Measurements from ENCODE around the gene PARVB.

Gene PARVB

DNA sequence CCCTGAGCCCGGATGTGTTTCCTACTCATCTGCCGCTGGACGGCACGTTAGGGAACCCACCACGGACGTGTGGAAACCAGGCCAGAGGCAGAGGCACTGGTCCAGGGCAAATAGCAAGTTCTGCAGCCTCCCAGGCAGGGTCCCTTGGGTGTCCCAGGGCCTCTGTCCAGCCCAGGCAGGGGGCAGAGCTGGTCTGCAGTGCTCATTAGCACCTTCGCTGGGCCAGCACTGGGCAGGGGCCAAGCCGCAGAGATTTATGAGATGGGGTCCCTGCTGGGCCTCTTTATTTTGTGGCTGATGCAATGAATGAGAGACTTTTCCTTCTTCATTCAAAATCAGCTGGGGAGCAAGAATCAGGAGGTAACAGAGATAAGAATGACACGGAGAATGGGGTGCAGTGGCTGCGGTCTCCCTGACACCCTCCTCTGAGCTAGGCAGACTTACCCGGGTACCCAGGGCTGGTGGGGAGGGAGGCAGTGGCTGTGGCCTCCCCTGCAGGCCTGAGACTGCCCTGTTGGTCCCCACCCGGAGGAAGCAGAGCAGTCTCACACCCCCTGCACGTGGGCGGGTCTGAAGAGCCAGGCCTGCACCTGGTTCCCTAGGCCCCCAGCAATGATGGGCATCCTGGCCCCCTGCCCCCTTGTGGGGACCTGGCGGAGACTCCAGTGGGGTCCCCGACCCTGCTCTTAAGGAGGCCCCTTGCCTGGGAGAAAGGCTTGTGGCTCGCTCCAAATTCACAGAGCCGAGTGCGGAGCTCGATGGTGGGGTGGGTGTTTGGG lies 142.6 kb downstream of the PARVB start:
- no peak for DNase-seq

DNA sequence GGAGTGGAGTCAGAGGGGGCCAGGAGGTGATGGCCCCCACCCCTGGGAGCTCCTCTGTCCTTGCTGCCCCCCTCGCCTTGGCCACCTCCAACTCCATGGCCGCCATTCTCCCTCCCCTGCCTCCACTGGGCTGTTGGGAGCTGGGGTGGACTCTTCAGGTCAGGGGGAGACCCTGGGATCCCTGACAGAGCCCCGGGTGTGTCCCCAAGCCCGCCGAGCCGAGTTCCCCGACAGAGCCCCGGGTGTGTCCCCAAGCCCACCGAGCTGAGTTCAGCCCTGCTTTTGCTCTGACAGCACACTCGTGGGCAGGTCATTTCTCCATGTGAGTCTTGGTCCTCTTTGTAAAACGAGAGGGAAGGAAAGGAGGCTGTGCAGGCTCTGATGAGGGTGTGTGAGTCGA lies 143.4 kb downstream of the PARVB start:
- DNase-seq, result no peak

DNA sequence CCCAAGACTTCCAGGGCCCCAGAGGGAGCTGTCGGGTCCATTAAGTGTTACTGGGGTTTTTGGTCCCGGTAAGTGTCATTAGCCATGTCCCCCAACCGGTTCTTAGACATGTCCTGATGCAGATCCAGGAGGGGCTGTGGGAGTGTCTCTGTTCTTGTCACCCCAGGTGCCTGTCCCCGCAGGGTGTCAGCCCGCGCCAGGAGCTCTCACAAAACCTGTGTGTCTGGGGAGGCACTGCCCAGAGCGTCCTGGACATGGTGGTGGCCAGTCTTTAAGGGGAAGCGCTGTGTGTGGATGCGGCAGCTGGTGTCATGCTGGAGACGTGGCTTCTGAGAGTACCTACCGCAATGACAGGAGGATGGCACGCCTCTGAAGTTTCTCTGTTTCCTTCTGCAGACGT lies 144.1 kb downstream of the PARVB start:
- DNase-seq, result no peak

DNA sequence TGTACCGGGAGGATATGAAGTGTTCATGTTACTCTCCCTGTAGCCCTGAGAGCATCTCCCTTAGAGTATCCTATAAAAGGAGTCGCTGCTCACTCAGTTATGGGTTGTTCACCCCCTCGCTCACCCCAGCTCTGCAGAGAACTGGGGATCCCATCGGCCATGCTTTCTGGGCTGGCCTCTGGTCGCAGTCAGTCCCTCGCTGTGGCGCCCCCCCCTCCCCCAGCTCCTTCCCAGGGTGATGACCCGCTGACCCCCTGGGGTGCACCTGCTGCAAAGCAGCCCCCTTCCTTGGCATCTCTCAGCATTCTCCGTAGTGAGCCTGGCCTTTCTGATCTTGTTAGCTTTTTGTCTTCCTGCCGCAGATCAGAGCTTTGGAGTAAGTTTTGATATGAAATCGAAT lies 146.4 kb downstream of the PARVB start:
- no peak for DNase-seq

DNA sequence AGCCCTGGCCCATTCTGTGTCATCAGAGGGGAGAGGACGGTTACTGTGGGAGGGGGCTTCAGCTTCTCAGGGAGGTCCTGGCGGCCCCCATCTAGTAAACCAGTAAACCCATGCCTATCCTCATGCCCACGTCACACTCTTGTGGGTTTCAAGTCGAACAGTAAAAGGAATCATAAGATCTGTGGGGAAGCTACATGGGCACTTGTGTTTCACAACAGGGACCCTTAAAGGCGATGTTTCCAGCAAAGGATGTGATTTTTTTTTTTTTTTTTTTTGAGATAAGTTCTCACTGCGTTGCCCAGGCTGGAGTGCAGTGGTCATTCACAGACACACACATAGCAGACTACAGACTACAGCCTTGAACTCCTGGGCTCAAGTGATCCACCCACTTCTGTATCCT lies 147.5 kb downstream of the PARVB start:
- DNase-seq, result no peak

DNA sequence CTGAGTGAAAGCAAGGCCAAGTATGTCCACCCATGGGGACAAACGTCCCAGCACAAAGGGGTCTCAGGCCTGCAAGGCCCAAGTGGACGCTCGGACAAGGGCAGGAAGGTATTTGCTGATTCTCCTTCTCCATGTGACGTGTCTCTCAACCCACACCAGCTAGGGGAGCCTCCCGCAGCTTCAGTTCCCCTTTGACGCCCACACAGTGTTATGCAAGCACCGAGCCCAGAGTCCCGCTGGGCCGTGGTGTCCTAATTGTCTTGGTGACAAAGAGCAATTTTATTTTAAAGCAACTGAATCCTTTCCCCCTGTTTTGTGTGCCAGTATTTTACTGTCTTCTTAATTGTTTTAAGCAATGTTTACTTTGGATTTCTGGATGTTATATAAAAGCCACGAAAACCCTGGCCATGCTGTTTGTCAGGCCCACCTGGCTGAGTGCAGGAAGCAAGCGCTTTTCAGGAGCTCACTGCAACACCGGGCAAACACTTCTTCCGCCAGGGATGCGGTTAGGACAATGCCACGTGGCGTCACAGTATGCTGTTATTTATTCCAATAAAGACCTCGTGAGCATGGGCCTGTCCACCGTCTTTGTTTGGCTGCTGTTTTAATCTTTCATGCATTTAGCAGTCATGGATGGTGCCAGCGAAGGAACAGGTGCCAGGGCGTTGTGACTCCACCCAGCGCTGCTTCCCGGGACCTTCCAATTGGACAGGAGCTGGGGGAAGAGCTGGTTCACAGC lies 148.4 kb downstream of the PARVB start:
- DNase-seq, result no peak

DNA sequence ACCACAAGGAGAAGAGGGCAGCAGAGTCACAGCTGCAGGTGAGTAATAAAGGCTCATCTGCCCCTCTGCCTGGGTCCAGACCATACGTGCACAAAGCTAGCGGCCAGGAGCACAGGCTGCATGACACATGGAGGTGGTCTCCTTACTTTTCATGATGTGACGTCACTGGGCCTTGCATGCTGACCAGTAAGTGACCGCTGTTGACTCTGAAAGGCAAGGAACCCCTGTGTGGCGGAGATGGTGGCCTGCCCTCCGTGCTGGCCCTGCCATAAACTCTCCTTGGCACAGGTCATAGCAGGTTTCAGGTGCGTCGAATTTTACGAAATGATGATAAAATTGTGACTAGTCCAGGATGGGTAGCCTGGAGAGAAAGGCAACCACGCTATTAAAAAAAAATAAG lies 149.1 kb downstream of the PARVB start:
- DNase-seq, result no peak

DNA sequence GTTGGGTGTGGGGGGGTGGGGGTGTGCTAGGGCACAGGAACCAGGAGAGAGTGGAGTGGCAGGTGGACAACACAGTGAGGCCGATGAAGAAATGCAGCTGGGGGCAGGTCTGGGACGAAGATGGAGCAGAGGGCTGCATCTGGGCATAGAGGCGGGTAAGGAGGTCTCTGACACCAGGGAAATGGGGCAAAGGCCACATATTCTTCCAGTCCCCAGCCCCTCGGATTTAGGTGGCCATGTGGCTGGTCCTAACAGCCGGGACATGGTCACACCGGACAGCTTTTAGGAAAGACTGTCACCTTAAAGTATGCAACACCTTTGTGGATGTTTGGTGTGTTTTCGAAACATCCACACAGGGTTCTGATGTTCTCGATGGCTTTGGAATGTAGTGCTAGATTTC lies 151.6 kb downstream of the PARVB start:
- no peak for DNase-seq

DNA sequence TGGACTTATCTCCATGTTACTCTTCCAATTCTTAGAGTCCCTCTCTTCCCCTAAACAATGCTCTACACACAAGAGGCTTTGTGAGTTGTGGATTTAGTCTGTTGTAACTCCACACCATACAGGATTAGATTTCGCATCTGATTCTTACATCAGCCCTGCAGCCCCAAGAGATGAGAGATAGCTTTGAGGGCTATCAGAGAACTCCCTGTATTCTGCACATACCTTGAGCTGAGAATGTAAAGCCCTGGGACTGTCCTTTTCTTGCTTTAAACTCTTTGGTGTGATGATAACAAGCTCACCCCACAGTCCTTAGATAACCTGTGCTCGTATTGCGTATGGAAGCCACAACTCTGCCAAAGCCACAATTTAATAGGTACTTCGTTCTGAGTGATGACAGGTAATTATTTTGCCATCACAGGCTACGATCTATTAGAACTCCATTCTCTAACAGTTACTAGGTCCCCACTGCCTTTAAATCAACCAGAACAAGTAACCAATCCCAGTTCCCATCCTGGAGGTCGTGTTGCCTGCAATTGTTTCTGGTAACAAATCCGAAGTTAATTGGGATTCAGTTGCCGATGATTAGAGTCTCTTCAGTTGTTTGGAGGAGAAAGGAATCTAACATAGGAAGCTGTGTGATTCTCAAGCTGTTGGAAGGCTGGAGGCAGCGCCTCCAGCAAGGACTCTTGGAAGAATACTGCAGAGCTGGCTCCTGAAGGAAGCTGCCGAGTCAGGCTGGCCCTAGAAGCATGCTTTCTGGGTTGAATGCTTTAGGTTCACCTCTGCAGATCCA lies 155.3 kb downstream of the PARVB start:
- DNase-seq, result no peak

DNA sequence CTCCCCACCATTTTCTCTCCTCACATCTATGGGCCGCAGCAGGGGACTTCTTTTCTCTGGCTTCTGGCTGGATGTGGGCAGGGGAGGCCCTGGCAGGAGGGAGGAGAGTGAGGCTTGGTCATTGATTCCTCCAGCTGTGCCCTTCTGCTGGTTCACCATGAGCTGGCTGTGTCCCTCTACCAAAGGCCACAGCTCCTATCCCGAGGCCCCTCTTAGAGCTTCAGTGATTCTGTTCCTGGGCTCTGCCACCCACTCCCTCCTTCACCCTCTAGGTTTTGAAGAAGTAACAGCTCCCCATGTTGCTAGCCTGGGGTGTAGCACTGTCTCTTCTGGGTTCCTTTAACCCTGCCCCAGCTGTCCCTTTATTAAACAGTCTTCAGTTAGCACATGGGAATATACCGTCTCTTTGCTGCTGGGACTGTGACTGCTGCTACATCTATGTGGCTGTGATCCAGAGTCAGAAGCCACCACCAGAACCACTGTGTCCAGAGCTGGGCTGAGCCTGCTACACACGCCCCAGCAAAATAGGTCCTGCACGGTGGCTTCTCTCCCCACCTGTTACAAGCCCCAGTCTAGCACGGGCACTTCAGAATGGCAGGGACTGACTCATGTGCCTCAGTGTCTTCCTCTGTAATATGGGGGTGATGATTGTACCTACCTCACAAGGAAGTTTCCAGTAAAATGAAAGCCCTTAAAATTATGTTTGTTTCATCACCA lies 156.0 kb downstream of the PARVB start:
- DNase-seq, result no peak

DNA sequence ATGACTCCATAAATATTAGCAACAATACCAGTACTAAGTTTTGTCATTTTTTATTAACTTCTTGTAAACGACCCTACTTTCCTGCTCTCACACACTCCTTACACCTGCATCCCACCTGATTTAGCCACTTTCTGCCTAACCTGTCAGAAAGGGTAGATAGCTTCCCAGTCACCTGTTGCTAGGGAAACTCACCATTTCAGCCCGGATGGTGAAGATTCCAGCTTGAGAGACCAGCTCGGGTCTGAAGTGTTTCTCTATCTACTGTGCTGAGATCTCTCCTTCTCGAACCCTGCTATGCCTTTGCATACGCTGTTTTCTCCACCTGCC lies 156.6 kb downstream of the PARVB start, which contains the start of gene PARVG:
Gene PARVG, plus strand, starts transcription at position 220 of the 327 bp plus-strand sequence. CDS start 2,405 bp downstream, outside the sequence.
- DNase-seq, result no peak

DNA sequence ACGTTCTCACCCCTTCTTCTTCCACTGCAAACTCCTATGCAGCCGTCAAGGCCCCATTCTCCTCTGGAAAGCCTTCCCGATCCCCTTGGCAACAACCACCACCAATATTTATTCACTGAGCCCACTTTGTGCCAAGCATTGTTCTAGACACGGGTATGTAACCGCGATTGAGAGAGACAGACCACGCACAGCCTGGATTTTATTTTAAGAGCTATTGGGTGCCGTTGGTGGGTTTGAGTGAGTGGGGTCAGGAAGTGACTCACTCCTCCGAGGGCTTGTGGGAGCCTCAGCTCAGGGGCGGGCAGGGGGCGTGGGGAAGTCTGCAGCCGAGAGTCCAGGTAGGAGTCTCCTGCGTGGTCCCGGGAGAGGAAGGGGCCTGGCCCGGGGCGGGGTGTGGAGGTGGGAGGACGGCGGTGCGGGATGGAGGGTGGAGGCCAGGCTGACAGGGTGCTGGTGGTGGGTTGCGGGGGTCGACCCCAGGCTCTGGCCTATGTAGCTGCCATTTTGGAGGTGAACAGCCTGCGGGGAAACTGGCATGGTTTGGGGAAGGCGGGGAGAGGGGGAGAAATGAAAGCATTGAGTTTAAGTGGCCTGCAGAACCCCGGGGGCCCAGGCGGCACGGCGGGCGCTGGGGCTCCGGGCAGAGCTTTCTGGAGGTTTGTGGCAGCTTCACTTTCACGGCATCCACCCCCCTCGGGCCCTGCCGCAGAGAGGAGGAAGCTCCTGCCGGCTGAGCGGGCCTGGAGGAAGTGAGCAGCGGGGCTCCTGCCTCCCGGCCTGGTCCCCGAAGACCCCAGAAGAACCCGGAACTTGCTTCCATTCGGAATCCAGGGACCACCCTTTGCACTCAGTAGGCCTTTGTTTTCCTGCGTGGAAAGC lies 157.2 kb downstream of the PARVB start:
- no peak for DNase-seq

DNA sequence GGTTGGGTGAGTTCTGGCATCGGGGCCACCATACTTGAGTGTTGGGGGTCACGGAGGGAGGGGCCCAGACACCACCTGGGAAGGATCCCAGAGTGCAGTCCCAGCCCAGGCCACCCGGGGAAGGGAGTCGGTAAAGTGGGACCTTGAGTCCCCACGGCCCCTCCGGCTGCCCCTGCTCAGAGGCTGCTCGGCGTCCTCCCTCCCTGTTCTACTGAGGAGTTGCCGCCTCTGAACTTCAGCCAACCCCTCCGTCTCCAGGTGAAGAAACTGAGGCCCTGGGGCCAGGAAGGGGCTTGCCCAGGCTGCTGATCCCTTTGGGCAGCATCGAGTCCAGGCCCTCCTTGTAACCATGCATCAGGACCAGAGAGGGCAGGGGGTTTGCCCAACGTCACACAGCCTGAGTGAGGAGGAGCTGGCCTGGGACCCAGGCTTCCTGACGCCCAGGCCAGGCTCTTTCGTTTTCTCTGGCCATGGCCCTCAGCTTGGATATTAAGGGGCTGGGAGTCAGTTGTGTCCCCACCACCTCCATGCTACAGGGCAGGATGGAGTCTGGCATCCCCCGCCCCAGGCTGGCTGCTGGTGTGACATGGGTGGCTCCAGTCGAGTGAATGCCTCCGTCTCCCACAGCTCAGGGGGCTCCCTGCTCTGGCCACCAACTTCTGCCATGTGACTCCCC lies 157.9 kb downstream of the PARVB start:
- DNase-seq, result no peak

DNA sequence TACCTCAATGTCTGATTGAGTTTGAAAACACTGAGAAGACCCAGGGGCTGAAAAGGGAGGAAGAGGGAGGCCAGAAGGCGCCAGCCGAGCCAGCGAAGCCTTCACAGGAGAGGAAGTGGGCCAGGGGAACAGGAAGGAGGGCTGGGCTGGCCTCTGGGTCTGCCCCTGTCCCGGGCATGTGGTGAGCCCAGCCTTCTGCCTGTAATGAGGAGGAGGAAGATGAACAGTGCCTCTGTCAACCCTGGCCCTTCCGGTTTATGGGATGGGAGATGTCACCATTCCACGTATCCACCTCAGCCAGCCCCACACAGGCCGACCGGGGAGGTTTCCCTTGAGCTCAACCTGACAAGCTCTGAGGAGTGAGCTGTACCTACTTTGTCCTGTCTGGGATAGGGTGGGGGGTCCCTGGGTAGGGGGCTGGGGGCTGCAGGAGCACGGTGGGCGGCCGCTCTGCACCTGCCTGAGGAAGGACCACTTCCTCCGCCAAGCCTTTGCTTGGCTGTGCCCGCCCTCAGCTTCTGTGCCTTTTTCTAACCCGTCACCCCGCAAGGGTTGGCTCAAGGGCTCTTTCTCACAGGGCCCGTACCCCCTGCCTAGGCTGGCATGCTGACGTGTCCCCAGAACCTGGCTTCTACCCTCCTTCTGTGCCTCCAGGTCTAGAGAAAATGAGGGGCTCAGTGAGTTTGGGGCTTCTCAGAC lies 158.6 kb downstream of the PARVB start:
- DNase-seq, result no peak

DNA sequence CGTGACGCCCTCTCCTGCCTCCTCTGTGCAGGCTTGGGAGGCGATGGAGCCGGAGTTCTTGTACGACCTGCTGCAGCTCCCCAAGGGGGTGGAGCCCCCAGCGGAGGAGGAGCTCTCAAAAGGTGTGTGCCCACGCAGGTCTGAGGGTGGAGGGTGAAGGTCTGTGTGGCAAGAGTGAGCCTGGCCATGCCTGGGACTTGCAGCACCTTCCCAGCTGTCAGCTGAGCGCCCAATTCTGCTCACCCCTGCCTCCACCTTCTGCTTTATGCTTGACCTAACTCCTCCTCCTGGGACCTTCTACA lies 159.1 kb downstream of the PARVB start:
- no peak for DNase-seq

DNA sequence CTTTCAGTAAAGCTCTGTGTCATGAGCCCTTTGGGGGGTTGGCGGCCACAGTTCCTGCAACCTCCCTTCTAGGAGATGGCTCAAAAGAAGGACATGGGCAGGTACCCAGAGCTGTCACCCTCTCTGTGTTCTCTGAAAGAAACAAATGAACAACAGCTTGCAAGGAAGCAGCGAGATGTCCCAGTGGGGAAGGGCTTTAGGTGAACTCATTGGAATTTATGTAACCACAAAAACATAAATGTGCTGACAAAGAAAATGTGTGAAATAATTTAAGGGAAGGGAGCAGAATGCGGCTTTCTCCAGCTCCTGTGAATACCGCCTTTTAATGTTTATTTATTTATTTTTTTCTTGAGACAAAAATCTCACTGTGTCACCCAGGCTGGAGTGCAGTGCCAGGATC lies 159.9 kb downstream of the PARVB start:
- DNase-seq, result no peak

DNA sequence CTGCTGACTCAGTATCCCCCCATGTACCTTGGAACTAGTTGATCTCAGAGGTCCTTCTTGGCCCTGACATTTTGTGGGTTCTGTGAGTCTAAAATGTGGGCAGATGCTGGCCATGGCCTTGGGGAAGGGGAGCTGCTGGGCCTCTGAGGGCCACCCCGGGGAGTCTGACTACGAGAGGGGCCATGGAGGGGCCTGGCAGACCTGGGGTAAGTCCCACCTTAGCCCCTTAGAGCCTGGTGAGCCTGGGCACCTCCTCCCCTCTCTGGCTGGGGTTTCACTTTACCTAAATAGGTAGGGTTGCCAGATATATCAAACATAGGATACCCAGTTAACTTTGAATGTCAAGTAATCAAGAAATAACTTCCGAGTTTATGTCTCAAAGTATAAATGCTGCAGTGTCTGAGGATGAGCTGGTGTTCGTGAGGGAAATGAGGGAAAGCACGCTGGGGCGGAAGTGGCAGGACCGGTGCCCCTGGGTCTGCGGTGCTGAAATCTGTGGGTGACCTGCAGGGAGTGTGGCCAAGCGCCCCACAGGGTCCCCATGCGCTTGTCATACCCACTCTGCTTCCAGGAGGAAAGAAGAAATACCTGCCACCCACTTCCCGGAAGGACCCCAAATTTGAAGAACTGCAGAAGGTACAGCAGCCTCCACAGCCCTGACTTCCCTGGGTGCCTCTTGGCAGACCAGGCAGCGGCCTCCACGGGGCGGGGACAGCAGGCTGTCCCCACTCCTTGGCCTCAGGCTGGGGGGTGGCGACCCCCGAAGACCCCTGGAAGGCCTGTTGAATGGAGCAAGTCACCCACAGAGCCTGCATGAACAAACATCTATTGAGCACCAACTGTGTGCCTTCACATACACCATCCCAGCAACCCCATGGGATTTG lies 161.4 kb downstream of the PARVB start:
- no peak for DNase-seq

DNA sequence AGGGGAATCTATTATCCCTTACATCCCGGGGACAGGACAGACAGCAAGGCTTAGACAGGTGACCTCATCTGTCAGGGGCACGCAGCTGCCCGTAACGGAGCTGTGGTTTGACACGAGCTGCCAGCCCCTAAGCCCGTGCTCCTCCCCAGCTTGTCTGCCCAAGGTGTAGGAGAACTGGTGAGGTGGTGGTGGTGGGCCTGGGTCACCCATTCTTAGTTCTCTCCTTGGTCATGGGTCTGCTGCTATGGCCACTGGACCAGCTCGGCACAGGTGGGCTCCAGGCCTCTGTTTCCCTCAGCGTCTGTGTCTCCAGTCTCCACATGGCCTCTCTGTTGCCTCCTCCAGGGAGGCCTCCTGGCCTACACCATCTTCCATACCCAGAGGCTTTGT lies 162.0 kb downstream of the PARVB start:
- DNase-seq, result no peak

DNA sequence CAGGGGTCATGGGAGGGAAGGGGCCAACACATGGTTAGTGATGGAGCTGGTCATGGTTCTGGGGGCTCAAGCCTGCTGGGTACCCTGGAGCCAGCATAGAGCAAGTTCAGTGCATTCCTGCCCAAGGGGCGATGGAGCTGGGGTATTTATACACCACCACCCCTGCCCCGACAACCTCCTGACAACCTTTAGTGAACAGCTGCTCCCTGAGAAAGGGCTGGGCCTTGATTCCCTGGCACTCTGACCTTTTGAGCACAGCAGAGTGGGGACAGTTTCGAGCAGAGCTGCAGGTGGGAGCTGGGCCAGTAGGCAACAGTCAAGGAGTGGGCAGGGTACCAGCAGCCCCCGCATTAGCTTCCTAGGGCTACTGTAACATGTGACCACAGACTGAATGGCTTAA lies 162.6 kb downstream of the PARVB start:
- no peak for DNase-seq

DNA sequence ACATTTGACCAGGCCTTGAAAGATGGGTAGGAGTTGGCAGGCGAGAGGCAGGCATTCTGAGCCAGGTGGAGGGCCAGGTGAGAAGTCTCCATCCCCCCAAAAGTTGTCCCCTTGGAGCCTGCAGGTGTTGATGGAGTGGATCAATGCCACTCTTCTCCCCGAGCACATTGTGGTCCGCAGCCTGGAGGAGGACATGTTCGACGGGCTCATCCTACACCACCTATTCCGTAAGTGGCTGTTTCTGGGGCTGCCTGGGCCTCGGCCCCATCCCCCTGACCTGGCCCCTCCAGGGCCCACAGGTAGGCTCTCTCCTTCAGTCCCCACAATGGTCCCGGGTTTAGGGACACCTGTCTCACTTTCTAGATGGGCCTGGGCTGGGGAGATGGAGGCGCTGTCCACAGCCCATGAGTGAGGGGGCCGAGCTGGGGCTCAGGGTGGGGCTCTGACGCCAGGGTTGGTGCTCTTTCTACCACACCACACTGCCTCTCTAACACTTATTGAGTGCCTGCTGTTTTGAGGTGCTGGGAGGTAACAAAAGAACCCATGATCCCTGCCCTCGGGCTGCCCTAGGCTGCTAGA lies 163.6 kb downstream of the PARVB start:
- no peak for DNase-seq

Data from 8988T (cell line).